Occipital lobe (tissue), 2 donors: ENCODE measurements around the gene AMIGO3. TPM values are rescaled to one million over a fixed set of nuclear protein-coding genes. Genes with fewer than 3 reads are reported as not detected.

Source experiments
- DNase-seq: peaks from one replicate; lab custom pipeline; 2025; lab: John Stamatoyannopoulos, UW
- total RNA-seq: library from RNA; depleted of rRNA; stranded (reverse); fragments of >200 nt; gene quantifications from one replicate; pipeline ENCODE4 v1.2.3, GENCODE V29; 2014

The AMIGO3 gene
- total RNA-seq, 1 donor from 2014 or later, result 0.78 TPM

DNA sequence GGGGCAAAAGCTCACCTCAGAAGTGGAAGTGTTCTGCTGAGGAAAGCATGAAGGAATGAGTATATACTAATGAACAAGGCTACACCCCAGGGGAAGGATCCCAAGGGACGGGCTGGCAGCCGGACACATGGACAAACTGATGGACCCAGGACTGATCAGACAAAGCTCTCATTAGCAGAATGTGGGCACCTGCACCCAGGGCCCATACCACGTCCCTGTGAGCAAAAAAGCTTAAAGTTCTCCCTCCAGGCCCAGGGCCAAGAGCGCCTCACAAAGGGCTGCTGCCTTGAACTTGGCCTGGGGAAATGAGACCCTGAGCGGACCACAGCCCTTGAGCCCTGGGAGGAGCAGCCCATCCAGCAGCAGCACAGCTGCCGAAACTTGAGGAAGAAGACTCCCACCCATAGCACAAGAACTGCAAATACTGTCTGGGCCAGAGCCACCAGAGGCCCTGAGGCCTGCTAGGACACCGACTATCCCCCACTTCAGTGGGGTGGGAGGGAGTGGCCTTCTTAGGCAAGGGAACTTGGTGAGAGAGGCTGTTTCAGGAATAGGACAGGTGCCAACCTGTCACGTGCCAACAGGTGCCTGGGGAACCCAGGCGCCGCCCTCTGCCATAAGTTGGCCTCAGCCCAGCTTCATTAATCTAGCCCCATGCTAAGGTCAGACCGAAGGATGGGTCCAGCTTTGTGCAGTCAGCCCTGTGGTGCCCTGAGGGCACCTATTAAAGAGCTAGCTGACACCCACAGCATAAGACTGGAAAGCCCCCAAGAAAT, 6.6 kb upstream of the AMIGO3 start:
- no peak for DNase-seq

DNA sequence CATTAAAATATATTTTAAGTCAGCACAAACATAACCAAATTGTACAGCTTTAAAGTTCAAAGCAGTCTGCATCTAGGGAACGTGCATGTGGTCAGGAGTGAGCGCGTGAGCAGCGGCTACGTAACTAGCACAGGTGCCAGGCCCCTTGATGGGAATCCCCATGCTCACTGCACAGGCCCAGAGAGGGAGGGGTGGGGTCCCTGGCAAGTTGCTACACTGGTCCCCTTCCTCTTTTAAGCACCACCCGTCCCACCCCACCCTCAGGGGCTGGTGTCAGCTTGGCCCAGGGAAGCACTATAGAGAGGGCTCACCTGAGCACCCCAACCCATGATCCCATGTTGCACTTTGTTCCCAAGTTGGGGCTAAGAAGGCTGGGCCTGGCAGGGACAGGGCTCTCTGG, 5.1 kb upstream of the AMIGO3 start:
- DNase-seq, result no peak

DNA sequence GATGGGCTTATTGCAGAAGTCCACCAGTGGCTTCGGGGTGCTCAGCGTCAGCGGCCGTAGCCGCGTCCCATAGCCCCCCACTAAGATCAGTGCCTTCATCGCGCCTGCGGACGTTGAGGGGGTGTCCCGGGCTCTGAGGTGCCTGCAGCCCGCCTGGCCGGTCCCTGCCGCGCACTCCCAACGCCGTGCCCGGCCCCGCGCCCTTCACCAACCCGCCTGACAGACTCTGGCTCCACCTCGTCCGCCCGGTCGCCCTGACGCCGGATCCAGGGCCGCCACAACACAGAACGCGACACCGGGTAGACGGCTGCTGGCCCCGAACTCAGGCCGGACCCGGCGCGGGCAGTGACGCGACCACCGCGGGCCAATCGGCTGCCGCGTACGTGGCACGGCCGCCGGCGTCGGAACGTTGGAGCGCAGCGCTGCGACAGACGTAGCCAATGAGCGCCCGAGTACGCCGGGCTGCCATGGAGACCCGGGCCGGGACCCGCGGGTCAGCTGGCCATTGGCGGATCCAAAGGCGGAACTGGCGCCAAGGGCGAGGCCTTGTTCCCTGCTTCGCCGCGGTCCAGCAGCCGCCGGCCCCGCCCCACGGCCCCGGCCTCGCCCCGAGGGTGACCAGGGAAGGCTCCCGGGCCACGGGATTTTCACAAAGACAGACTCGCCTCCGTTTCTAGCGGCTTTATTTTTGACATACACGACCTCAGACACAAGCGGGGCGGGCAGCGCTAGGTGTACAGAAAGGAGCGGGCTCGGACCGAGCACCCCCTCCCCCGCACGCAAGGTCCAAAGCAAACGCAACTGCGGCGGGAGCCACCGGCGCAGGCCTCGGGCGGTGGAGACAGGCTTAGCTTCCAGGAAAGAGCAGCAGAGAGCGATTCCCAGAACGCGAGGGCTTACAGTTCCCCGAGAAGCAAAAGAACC, 4.4 kb upstream of the AMIGO3 start, which contains the start of gene GMPPB:
GMPPB (minus strand) TSS at position 324 of the 924 bp plus-strand sequence; CDS start at position 99, 225 bp downstream.
- DNase-seq, result peak; percentile 92

DNA sequence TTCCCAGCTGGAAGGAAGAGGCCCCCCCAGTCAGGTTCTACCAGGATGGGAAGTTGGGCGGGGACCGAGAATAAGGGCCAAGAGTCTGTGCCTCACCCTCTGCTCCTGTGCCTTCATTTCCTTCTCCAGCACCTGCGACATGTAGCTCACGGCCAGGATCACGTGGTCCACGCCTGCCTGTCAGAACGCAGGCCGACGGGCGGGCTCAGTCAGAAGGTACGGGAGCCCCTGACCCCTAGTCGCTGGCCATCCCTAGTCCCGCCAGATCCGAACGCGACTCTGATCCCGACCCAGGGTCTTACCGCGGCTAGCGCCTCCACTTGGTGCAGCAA, 3.8 kb upstream of the AMIGO3 start:
- peak; percentile 39 for DNase-seq

DNA sequence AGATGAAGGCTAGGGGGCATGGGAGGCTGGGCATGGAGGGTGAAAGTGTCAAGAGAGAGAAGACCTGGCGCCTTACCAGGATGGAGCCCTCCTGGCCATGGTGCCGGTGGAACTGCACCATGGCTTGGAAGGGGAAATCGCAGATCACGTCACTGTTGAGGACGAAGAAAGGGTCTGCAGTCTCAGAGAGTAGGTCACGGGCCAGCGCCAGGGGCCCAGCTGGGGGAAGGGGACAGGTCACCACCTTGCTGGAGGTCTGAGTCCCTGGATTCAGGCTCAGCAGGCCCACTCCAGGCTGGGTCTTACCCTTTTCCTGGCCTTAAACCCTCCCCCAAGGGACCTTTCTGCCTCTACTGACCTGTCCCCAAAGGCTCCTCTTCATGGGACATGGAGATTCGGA, 3.4 kb upstream of the AMIGO3 start:
- DNase-seq, result no peak

DNA sequence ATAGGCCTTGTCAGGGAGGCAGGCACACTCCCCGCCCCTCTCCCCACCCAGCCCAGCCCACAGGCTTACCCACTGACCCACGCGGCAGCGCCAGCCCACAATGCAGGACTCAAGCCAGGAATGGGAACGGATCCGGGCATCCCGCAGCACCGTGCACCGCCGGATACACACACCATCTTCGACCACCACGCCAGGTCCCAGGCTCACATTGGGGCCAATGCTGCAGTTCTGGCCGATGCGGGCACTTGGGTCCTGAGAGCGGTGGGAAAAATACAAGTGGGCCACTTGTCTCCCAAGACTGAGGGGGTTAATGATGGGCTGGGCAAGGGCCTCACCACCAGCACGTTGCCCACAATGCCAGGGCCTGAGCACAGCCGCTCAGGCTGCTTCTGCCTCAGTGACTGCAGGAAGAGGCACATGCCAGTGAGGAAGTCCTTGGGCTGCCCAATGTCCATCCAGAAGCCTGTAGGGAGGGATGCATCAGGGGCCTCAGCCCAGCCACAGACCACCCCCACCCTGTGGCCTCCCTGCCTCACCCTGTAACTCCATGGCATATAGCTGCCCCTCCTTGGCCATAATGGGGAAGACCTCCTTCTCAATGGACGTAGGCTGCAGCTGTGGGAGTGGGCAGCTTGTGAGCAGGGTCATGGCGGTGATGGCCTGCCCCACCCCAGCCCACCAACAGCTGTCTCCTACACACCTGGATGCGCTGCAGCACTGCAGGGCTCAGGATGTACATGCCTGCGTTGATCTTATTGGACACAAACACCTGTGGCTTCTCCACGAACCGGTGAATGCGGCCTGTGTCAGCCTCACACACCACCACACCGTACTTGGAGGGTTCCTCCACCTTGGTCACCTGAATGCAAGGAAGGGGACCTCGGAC, 2.7 kb upstream of the AMIGO3 start:
- no peak for DNase-seq

DNA sequence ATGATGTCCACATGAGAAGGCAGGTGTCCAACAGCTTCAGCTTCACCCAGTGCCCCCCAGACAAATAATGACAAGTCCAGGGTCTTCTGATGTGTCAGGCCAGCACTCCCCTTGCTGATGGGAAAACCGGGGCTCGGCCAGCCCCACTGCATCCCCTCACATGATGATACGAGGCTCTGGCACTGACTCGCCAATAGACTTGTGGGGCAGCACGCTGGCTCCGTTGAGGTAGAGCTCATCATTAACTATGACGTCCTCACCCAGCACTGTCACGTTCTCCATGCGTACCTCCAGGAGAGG, 2.1 kb upstream of the AMIGO3 start:
- DNase-seq, result no peak

DNA sequence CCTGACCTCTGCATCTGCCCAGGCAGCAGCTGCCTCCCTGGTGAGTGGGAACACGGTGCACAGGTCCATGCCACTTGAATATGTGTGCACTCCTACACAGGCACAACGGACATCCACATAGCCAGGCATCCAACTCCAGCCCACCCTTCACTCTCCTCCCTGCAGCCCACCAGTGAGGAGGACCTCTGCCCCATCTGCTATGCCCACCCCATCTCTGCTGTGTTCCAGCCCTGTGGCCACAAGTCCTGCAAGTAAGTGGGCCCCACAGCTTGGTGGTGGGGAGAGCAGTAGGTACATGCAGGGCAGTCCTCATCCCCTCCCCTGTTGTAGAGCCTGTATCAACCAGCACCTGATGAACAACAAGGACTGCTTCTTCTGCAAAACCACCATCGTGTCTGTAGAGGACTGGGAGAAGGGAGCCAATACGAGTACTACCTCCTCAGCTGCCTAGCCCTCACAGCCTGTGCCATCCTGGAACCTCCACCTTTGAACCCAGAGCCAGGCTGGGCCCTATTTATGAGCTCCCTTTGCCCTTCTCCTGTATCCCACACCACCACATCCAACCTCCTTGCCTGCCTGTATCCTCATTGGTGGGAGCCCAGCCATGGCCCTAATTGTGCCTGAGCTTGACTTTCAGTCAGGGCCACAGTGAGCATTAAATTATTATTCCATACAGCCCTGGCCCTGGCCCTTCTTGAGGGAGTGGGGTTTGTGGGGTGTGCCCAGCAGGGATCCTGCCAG, 1.5 kb upstream of the AMIGO3 start:
- no peak for DNase-seq

DNA sequence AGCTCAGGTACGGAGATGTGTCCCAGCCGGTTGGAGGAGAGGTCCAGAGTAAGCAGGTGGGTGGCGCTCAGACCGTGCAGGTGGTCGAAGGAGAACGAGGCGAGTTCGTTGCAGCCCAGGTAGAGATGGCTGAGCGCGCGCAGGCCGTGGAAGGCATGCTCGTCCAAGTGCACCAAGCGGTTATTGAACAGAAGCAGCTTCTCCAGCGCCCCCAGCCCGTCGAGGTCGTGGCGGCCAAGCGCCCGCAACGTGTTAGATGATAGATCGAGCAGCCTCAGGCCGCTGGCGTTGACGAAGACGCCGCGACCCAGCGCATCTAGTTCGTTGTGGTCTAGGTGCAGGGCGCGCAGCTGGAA, 648 bp downstream of the AMIGO3 start:
- DNase-seq, result no peak

DNA sequence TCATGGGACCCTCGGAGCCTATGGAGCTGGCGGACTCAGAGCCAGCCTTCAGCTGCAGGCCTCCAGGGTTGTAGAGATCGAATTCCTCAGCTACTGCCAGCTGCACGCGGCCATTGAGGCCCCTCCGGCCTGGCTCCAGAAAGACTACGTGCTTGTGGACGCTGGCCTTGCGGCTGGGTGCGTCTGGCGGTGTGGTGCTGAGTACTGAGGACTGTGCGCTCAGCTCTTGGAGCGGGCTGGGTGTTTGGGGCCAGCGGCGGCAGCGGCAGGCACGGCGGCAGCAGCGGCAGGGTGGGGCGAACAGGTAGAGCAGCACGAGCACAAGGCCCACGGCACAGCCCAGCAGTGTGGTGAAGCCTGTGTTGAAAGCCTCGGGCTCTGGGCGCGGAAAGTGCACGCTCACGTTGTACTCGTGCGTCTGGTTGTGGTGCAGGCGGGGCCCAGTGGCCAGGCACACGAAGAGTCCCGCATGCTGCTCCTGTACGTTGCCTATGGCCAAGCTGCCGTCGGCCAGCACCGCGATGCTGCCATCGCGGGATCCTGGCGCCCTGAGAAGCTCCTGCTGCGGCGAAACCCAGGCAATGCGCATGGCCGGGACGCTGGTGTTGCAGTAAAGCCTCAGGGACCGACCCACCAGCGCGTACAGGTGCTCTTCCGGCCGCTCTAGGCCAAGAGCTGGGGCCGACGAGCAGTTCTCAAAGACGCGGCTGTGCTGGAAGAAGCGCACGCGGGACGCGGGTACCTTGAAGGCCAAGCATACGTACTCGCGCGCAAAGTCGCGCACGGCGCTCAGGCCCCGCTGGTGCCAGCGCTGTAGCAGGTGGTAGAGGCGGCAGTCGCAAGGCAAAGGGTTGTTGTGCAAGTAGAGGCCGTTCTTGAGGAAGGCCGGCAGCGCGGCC, 1.3 kb downstream of the AMIGO3 start:
- DNase-seq, result no peak

DNA sequence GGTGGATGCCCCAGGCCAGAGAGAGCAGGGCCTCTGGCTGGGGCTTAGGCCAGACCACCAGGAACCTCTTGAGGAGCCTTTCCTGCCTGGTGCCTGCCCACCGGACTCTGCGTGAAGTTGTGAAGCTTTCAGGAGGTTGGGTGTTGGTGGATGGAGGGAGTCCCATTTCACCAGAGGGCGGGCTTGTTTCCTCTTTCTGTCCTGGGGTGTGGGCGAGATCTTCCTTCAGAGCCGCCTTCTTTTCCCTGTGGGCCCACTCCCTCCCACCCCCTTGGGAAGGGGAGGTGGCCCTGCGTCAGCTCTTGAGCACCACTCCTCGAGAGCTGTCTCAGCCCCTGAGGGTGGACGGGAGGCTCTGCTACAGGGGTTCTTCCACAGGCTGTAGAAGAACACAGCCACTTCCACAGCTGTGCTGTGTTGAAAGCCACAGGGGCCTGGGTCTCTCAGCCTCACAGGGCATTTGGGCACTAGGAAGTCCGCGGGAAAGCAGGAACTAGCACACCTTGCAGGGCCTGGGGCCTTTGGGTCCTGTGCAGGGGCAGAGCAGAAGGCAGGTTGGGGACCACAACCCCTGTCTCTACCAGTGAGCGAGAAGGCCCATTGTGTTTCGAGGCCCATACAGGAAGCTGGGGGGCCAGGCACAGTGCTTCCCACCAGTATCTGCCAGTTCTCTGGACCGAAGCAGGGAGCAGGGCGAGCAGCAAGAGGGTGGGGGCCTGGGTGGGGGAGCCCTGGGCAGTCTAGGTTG, 2.1 kb downstream of the AMIGO3 start:
- DNase-seq, result no peak

DNA sequence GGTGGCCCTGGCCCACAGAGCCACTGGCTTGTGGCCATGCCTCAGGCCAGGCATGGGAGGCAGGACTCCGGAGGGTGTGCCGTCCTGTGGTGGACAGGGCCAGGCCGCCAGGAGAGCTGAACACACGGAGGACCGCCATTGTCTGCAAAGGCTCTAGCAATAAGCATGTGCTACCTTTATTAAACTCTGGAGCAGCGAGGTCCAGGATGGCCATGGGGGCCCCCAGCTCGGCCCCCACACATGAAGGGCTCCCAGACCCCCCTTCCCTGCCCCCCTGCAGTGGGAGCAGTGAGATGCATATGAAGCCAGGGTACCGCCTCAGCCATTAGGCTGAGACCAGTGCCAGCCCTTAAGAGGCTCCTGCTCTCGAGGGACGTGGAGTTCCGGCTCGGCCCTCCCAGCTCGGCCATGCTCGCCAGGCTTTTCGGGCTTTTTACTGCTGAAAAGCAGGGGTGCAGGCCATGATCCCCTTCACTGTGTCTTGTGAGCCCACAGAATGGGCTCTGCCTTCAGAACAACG, 2.7 kb downstream of the AMIGO3 start:
- DNase-seq, result no peak

DNA sequence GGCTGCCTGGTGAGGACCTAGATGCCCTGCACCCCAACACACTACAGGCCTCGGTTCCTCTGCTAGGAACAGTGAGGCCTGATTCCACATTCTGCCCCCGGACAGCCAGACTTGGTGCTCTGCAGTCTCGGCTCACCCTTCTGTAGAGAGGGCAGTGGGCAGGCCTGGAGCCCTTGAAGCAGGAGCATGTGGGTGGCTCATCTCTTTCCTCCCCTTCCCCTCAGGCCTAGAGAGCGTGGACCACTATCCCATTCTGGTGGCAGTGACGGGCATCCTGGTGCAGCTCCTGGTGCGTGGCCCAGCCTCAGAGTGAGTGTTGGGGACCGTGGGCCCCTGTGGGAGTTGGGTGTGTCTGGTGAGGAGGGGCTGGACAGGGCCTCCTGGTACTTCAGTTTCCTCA, 3.3 kb downstream of the AMIGO3 start:
- DNase-seq, result no peak

DNA sequence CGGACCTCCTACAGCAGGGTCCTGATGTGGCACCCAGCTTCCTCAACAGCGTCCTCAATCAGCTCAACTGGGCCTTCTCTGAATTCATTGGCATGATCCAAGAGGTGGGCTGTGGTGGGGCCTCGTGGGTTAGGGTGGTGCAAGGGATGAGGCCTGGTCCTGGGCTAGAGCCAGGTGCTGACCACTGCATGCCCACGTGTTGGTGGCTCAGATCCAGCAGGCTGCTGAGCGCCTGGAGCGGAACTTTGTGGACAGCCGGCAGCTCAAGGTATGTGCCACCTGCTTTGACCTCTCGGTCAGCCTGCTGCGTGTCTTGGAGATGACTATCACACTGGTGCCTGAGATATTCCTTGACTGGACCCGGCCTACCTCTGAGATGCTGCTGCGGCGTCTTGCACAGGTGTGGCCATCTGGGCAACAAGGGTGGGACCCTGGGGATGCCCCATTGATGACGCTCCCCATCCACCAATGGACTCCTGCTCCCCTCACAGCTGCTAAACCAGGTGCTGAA, 3.8 kb downstream of the AMIGO3 start:
- DNase-seq, result no peak

DNA sequence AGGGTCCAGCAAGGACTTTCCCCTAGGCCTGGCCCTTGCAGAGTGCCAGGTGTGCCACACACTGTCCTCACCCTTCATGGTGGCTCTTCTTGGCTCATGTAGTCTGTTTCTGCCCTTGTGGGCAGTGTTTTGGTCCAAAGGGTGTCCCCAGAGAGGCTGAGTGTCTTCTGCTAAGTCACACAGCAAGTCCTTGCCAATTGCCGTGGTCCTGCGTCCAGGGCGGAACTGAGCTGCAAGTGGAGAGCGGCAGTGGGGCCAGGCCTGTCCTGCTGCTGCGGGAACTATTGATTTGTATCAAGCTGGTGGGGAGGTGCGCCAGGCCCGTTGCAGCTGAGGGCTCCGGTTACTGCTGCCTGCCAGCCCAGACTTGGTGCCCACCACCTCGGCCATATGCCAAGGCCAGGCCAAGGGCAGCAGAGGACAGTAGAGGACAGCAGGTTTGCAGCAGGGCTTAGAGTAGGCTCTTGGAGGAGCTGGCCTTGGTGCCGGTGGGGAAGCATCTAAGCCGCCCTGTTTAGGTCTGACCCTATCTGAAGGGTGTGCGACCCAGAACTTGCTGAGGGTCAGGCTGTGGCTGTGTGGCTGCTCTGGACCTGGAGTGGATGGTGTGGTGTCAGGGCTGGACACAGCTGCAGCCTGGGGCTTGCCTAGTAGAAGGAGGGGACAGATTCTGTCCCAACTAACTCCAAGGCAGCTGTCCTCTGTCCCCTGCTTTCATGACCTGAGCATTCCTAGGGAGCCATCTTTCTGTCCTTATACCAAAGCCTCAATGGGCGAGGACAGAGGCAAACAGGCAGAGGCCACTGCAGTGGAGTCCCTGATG, 4.5 kb downstream of the AMIGO3 start:
- no peak for DNase-seq

DNA sequence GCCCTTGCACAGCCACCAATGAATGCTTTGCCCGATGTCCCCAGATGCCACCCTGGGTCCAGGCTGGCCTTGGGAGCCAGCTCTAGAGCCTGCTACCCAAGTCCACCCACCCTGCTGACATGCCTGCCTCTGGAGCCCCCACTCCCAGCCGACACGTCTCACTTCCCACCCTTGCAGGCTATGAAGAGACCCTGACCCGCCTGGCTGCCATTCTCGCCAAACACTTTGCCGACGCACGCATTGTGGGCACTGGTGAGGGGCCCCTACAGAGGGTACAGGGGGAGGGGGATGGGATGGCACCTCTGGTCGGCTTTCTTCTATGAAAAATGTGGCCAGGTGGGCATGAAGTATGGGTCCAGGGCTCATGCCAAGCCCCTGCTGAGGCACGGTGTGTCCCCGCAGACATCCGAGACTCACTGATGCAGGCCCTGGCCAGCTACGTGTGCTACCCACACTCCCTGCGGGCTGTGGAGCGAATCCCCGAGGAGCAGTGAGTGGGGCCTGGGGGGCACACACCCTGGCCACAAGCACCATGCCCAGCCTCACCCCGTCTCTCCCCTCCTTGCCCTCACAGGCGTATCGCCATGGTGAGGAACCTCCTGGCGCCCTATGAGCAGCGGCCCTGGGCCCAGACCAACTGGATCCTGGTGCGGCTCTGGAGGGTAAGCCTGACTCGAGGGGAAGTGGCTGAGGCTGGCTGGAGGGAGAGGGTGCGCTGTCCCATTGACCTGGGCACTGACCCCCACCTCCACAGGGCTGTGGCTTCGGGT, 6.0 kb downstream of the AMIGO3 start:
- no peak for DNase-seq

DNA sequence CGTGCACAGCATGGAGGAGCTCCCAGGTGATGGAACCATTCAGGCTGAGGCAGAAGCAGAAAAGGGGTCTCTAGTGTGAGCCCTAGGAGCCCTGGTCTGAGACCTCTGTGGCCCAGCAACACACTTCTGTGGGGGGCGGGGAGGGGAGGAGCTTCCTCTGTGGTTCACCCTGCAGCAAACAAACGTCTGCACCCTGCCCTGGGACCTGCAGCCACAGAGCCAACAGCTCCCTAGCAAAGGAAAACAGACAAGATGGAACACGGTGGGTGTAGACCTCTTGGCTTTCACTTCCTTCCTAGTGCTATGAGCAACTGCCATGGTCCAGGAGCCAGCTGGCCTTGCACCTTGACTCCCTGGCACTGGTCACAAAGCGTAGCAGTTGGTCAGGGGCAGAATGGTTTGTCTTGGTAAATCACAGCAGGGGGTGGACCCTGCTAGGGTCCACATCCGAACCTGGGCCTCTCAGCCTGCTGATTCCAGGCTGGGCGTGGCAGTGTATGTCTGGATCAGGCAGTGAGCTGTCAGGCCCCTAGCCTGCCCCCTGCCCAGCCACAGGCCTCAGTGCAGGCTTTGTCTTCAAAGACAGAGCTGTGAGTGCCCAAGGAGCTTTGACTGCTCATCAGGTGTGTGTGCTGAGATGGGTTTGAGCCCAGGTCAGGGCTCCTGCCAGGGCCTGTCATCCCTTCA, 6.7 kb downstream of the AMIGO3 start:
- DNase-seq, result no peak
